ENCODE measurements around the gene KAZALD1. TPM values are rescaled to one million over a fixed set of nuclear protein-coding genes. Genes with fewer than 3 reads are reported as not detected.

KAZALD1 gene
- total and polyA plus RNA-seq, 4 donors = 4.1 to 12.1 (median 7.4) TPM

- no peak overlapping the region for H3K4me3 ChIP-seq
- peaks cover 2 to 14% (median 7%) of the 10 kb centered on the region in 3 donors for H3K27me3 ChIP-seq (ENCODE audit: control insufficient read depth in 3 of 3, insufficient read depth in 3 of 3, low read length in 2 of 3)
- no peak overlapping the region for H3K9ac ChIP-seq (ENCODE audit: insufficient read depth in 1 of 2, low read length in 2 of 2)
- no peaks in the 10 kb centered on the region for H3K9me3 ChIP-seq (ENCODE audit: control insufficient read depth in 4 of 4, insufficient read depth in 3 of 4, low read length in 3 of 4)
- peaks cover 0 to 17% (median 9%) of the 10 kb centered on the region in 5 donors for H3K4me1 ChIP-seq (ENCODE audit: control insufficient read depth in 5 of 5, insufficient read depth in 5 of 5, low read length in 5 of 5)
- no peaks in the 10 kb centered on the region for H3K36me3 ChIP-seq (ENCODE audit: control insufficient read depth in 4 of 4, insufficient read depth in 4 of 4, low read length in 4 of 4)
- 19 to 20% methylated on average over 11 of the region's 11 CpGs for WGBS, 2 donors
- peak; percentile 72 to 80 (median 75) for DNase-seq
- ATAC-seq (ENCODE audit: insufficient read depth, low FRiP score) = peak; percentile 55
- no peak overlapping the region for H3K27ac ChIP-seq (ENCODE audit: low read depth in 1 of 2, low read length in 1 of 2)
- TF ChIP-seq, protein P1, sequence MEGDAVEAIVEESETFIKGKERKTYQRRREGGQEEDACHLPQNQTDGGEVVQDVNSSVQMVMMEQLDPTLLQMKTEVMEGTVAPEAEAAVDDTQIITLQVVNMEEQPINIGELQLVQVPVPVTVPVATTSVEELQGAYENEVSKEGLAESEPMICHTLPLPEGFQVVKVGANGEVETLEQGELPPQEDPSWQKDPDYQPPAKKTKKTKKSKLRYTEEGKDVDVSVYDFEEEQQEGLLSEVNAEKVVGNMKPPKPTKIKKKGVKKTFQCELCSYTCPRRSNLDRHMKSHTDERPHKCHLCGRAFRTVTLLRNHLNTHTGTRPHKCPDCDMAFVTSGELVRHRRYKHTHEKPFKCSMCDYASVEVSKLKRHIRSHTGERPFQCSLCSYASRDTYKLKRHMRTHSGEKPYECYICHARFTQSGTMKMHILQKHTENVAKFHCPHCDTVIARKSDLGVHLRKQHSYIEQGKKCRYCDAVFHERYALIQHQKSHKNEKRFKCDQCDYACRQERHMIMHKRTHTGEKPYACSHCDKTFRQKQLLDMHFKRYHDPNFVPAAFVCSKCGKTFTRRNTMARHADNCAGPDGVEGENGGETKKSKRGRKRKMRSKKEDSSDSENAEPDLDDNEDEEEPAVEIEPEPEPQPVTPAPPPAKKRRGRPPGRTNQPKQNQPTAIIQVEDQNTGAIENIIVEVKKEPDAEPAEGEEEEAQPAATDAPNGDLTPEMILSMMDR (IDR thresholded peaks at IDR 0.05; ENCODE audit: control extremely low read depth, extremely low read depth) = peak; percentile 92
Measured at GRCh38 chr10:101014230-101014884, 47.4 kb upstream of the KAZALD1 start.

- DNase-seq (no peak), ATAC-seq (ENCODE audit: insufficient read depth, low FRiP score) (no peak)
- H3K36me3 ChIP-seq (ENCODE audit: control insufficient read depth in 4 of 4, insufficient read depth in 4 of 4, low read length in 4 of 4) = no peaks in the 10 kb centered on the region
- H3K9ac ChIP-seq (ENCODE audit: insufficient read depth in 1 of 2, low read length in 2 of 2) = no peak overlapping the region
- peaks cover 2 to 14% (median 7%) of the 10 kb centered on the region in 3 donors for H3K27me3 ChIP-seq (ENCODE audit: control insufficient read depth in 3 of 3, insufficient read depth in 3 of 3, low read length in 2 of 3)
- TF ChIP-seq, protein P1 (IDR thresholded peaks at IDR 0.05; ENCODE audit: control extremely low read depth, extremely low read depth) = no peak
- H3K9me3 ChIP-seq (ENCODE audit: control insufficient read depth in 4 of 4, insufficient read depth in 3 of 4, low read length in 3 of 4) = no peaks in the 10 kb centered on the region
- WGBS, 2 donors = 51 to 53% methylated on average over 7 of the region's 7 CpGs
- H3K27ac ChIP-seq (ENCODE audit: low read depth in 1 of 2, low read length in 1 of 2) = no peak overlapping the region
- H3K4me1 ChIP-seq (ENCODE audit: control insufficient read depth in 5 of 5, insufficient read depth in 5 of 5, low read length in 5 of 5) = peaks cover 0 to 17% (median 9%) of the 10 kb centered on the region in 5 donors
- no peak overlapping the region for H3K4me3 ChIP-seq
Measured at GRCh38 chr10:101014966-101015581, 46.7 kb upstream of the KAZALD1 start.

DNA sequence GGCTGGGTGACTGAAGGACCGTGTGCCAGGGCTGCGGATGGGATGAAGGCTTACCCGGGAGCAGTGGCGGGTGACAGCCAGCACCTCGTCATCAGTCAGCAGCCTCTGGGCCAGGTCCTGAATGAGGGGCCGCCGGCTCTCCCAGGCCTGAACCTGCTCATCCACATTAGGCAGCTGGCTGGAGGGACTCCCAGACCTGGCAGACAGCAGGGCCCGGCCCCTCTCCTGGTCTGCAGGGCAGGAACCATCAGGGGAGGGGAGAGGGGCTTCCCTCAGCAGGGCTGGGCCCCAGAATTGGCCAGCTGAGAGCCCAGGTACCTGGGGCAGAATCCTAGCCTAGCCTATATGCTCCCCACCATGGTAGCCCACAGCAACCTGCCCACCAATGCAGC lies 46.2 kb upstream of the KAZALD1 start:
- Histone ChIP-seq H3K4me1 (ENCODE audit: control insufficient read depth in 5 of 5, insufficient read depth in 5 of 5, low read length in 5 of 5) (peaks cover 0 to 17% (median 9%) of the 10 kb centered on the region in 5 donors), H3K9ac (ENCODE audit: insufficient read depth in 1 of 2, low read length in 2 of 2) (no peak overlapping the region), H3K9me3 (ENCODE audit: control insufficient read depth in 4 of 4, insufficient read depth in 3 of 4, low read length in 3 of 4) (no peaks in the 10 kb centered on the region), H3K27me3 (ENCODE audit: control insufficient read depth in 3 of 3, insufficient read depth in 3 of 3, low read length in 2 of 3) (peaks cover 2 to 14% (median 7%) of the 10 kb centered on the region in 3 donors), H3K27ac (ENCODE audit: low read depth in 1 of 2, low read length in 1 of 2) (no peak overlapping the region), H3K4me3 (no peak overlapping the region), H3K36me3 (ENCODE audit: control insufficient read depth in 4 of 4, insufficient read depth in 4 of 4, low read length in 4 of 4) (no peaks in the 10 kb centered on the region)
- ATAC-seq (ENCODE audit: insufficient read depth, low FRiP score) (no peak), DNase-seq (no peak)
- WGBS, 2 donors = 80 to 84% methylated on average over 8 of the region's 8 CpGs
- TF ChIP-seq, protein P1 (IDR thresholded peaks at IDR 0.05; ENCODE audit: control extremely low read depth, extremely low read depth) = no peak
